ENCODE measurements around the gene ATP5F1D. TPM values are rescaled to one million over a fixed set of nuclear protein-coding genes. Genes with fewer than 3 reads are reported as not detected.
"Not testable (repeated sequence)": the region's sequence is repeated elsewhere in the genome, so short reads cannot be mapped to it uniquely, and the experiment has no call there.

The ATP5F1D gene
- total RNA-seq, 2 donors from 2014 or later: 193 to 269 TPM

DNA sequence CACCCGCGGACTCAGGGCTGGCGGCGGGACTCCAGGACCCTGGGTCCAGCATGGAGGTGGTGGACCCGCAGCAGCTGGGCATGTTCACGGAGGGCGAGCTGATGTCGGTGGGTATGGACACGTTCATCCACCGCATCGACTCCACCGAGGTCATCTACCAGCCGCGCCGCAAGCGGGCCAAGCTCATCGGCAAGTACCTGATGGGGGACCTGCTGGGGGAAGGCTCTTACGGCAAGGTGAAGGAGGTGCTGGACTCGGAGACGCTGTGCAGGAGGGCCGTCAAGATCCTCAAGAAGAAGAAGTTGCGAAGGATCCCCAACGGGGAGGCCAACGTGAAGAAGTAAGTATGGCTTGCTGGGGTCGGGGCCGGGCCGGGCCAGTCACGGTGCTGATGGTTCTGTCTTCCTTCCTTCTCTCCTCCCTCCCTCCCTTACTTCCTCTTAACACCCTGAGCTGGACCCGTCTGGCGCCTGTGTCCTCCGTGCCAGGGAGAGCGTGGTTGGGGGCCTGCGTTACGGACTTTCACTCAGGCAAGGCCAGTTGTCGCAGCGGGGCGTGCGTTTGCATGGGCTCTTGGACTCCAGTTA, 34.6 kb upstream of the ATP5F1D start:
- TF ChIP-seq, protein P1, sequence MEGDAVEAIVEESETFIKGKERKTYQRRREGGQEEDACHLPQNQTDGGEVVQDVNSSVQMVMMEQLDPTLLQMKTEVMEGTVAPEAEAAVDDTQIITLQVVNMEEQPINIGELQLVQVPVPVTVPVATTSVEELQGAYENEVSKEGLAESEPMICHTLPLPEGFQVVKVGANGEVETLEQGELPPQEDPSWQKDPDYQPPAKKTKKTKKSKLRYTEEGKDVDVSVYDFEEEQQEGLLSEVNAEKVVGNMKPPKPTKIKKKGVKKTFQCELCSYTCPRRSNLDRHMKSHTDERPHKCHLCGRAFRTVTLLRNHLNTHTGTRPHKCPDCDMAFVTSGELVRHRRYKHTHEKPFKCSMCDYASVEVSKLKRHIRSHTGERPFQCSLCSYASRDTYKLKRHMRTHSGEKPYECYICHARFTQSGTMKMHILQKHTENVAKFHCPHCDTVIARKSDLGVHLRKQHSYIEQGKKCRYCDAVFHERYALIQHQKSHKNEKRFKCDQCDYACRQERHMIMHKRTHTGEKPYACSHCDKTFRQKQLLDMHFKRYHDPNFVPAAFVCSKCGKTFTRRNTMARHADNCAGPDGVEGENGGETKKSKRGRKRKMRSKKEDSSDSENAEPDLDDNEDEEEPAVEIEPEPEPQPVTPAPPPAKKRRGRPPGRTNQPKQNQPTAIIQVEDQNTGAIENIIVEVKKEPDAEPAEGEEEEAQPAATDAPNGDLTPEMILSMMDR (IDR thresholded peaks at IDR 0.05): no peak
- Histone ChIP-seq H3K9me3 (no peaks in the 10 kb centered on the region), H3K27ac (peak overlapping the region; percentile 89 to 95), H3K4me3 (peak overlapping the region; percentile 79), H3K4me1 (peaks cover 0 to 58% of the 10 kb centered on the region in 2 donors), H3K36me3 (no peaks in the 10 kb centered on the region), H3K27me3 (no peaks in the 10 kb centered on the region)
- no peak for DNase-seq (ENCODE audit: low spot score)

DNA sequence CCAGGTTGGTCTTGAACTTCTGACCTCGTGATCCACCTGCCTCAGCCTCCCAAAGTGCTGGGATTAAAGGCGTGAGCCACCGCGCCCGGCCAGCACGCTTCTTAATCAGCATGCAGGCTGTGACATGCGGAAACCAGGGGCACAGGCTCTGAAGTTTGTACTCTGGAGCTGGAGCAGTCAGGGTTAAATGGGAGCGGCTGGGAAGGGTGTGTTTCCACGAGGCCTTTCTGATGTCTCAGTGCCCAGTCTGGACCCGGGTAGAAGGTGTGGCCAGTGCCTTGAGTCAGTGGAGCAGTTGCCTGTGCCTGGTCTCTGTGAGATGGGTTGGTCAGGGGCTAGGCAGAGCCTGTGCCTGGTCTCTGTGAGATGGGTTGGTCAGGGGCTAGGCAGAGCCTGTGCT, 32.7 kb upstream of the ATP5F1D start:
- peaks cover 0 to 66% of the 10 kb centered on the region in 2 donors for H3K4me1 ChIP-seq
- not testable (repeated sequence) for H3K36me3 ChIP-seq; H3K9me3 ChIP-seq; H3K27me3 ChIP-seq; DNase-seq (ENCODE audit: low spot score); H3K4me3 ChIP-seq
- H3K27ac ChIP-seq: peak overlapping the region; percentile 59 to 95

DNA sequence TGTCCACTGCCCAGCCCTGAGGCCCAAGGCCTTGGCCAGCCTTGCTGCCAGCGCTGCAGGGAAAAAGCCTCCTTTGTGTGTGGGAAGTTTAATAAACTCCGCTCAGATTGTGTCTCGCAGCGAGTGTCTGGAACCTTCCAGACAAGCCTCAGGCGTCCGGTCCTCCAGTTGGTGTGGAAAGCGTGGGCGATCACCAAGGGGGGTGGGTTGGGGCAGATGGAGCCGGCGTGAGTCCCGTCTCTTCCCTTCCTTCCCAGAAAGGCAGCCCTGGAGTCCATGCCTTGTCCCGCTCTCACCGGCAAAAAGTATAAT, 31.4 kb upstream of the ATP5F1D start:
- peaks cover 0 to 74% of the 10 kb centered on the region in 2 donors for H3K4me1 ChIP-seq

DNA sequence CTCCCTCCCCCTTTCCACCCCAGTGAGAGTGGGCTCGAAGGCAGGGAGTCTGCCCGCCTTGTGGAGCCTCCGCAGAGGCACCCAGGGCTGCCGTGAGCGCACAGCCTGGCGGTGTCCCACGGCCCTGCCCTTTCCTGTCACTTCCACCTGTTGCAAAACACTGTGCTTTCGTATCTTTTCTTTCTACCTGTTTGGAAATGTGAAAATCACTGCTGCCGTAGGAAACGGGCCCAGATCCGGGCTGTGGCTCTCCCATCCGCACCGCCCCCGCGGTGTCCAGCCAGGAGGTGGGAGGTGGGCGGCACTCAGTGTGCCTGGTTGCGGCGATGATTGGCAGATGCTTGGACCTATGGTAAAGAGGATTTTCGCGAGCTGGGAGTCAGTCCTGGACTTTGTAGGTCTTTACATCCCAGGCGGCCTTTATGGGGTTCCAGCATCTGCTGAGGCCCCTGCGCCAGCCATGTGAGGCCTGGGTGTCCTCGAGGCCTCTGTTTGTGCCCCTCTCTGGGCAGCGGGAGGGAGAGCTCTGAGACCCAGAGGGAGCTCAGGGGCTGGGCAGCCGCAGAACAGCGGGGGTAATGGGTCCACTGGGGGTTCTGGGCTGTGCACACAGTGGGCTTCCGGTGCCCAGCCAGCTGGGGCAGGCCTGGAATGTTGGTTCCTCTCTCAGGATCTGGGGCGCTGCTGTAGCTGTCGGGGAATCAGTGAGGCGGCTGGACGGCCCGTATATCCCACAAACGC, 29.9 kb upstream of the ATP5F1D start:
- H3K4me3 ChIP-seq: no peak overlapping the region
- no peaks in the 10 kb centered on the region for H3K27me3 ChIP-seq
- H3K27ac ChIP-seq: peak overlapping the region; percentile 9 to 39
- TF ChIP-seq, protein P1 (IDR thresholded peaks at IDR 0.05): no peak
- peaks cover 0 to 88% of the 10 kb centered on the region in 2 donors for H3K4me1 ChIP-seq
- no peaks in the 10 kb centered on the region for H3K9me3 ChIP-seq
- no peaks in the 10 kb centered on the region for H3K36me3 ChIP-seq
- no peak for DNase-seq (ENCODE audit: low spot score)

More for the DNA sequence above, 31.4 kb upstream of the ATP5F1D start:
- Histone ChIP-seq H3K27me3 (no peaks in the 10 kb centered on the region), H3K36me3 (no peaks in the 10 kb centered on the region), H3K9me3 (no peaks in the 10 kb centered on the region), H3K27ac (peak overlapping the region; percentile 59 to 95), H3K4me3 (no peak overlapping the region)
- no peak for DNase-seq (ENCODE audit: low spot score)
- TF ChIP-seq, protein P1 (IDR thresholded peaks at IDR 0.05): no peak

DNA sequence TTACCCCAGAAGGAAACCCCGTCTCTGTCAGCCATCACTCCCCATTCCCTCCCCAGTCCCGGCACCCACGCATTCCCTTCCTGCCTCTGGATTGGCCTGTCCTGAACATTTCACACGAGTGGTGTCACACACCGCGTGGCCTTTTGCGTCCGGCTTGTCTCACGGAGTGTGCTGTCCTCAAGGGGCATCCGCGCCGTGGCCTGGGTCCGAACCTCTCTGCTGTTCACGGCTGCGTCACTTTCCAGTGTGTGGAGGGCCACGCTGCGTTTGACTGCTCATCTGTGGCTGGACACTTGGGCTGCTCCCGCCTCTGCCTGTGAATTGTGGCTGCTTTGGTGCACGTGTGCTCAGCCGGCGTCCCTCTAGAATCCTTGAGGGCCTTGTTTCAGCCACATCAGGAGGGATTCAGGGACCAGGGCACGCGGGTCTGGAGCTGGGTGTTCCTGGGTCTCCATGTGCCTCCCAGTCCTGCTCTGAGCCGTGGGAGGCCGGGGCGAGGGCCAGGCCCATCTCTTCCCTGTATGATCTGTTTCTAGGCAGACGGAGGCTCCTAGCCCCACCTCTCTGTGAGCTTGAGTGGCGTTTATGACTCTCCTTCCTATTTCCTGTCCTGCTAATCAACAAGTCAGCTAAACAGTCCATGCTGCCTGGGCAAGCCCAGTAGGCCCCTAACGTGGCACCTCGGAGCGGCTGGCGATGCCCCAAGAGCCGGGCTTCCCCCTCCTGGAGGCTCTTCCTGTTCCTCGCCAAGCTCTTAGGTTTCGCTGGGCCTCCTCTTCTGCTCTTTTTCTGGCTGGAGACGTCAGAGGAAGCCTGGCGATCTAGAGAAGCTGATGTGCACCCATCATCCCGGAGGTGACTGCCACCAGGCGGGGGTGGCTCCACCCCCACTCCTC, 27.9 kb upstream of the ATP5F1D start:
- Histone ChIP-seq H3K4me3 (peak overlapping the region in 1 of 2 donors; percentile 23), H3K27ac (peak overlapping the region; percentile 91 to 95), H3K36me3 (no peaks in the 10 kb centered on the region), H3K27me3 (no peaks in the 10 kb centered on the region), H3K9me3 (no peaks in the 10 kb centered on the region), H3K4me1 (peaks cover 0 to 89% of the 10 kb centered on the region in 2 donors)
- TF ChIP-seq, protein P1 (IDR thresholded peaks at IDR 0.05): no peak
- DNase-seq (ENCODE audit: low spot score): peak; percentile 74
